HepG2 (cell line): Measurements from ENCODE around the gene PHRF1. TPM values are rescaled to one million over a fixed set of nuclear protein-coding genes. Genes with fewer than 3 reads are reported as not detected.

Experiments
- ADNP ChIP-seq: sonication (generic); formaldehyde crosslinking; IDR thresholded peaks from 2 replicates; pipeline ENCODE4 v1.4.0; 2020; ENCODE audit warnings: missing genetic modification reagents
- CCDC6 ChIP-seq: sonication (generic); formaldehyde crosslinking; IDR thresholded peaks from 2 replicates; pipeline ENCODE4 v1.8.1; 2022; ENCODE audit warnings: mild to moderate bottlenecking, missing genetic modification reagents, moderate library complexity
- CERS6 ChIP-seq: sonication (generic); formaldehyde crosslinking; IDR thresholded peaks from 2 replicates; pipeline ENCODE4 v1.5.0; 2020; ENCODE audit warnings: missing genetic modification reagents
- FOSL2 ChIP-seq: sonication (generic); formaldehyde crosslinking; IDR thresholded peaks from 2 replicates; pipeline ENCODE4 v1.4.0; 2020; ENCODE audit warnings: missing genetic modification reagents
- HCFC1 ChIP-seq: fragments of 150-350 bp; IDR thresholded peaks from 2 replicates; pipeline ENCODE4 v1.6.1; 2014; ENCODE audit warnings: low read depth, low read length
- HMGXB4 ChIP-seq, 2 experiments: sonication (generic) in 1 of 2; formaldehyde crosslinking in 1 of 2; IDR thresholded peaks; 2 replicates each; pipeline versions ENCODE4 v1.4.0 to v1.6.1; 2018 to 2020; ENCODE audit warnings: missing genetic modification reagents in 2 of 2, borderline replicate concordance in 1 of 2, low read depth in 1 of 2, mild to moderate bottlenecking in 1 of 2, missing biosample characterization in 1 of 2
- PAXIP1 ChIP-seq: sonication (generic); formaldehyde crosslinking; conservative IDR thresholded peaks from 2 replicates; pipeline ENCODE4 v1.4.0; 2020; ENCODE audit warnings: mild to moderate bottlenecking, missing genetic modification reagents, moderate library complexity
- PCBP1 ChIP-seq: fragments of 200-400 bp; formaldehyde crosslinking; IDR thresholded peaks from 2 replicates; pipeline ENCODE4 v1.6.1; 2017; ENCODE audit warnings: mild to moderate bottlenecking, low read depth, low read length, borderline replicate concordance
- SOX5 ChIP-seq: IDR thresholded peaks from 2 replicates; pipeline ENCODE4 v1.6.1; 2016; ENCODE audit warnings: borderline replicate concordance
- THAP8 ChIP-seq: sonication (generic); formaldehyde crosslinking; IDR thresholded peaks from 2 replicates; pipeline ENCODE4 v1.5.1; 2020; ENCODE audit warnings: missing genetic modification reagents, mild to moderate bottlenecking, borderline replicate concordance
- YY1 ChIP-seq: IDR thresholded peaks from 2 replicates; pipeline ENCODE4 v1.6.1; 2011; ENCODE audit warnings: low read length, low read depth, moderate library complexity, mild to moderate bottlenecking; ENCODE audit not compliant: insufficient read depth, insufficient replicate concordance
- ZBTB20 ChIP-seq: sonication (generic); formaldehyde crosslinking; IDR thresholded peaks from 2 replicates; pipeline ENCODE4 v1.8.1; 2023; ENCODE audit warnings: missing genetic modification reagents, low read depth, mild to moderate bottlenecking, borderline replicate concordance
- ZBTB37 ChIP-seq: sonication (generic); formaldehyde crosslinking; IDR thresholded peaks from 2 replicates; pipeline ENCODE4 v1.4.0; 2020; ENCODE audit warnings: mild to moderate bottlenecking, missing genetic modification reagents
- ZBTB38 ChIP-seq: sonication (generic); formaldehyde crosslinking; IDR thresholded peaks from 2 replicates; pipeline ENCODE4 v1.5.1; 2020; ENCODE audit warnings: mild to moderate bottlenecking, missing genetic modification reagents
- ZNF143 ChIP-seq: sonication (generic); formaldehyde crosslinking; IDR thresholded peaks from 2 replicates; pipeline ENCODE4 v1.4.0; 2020; ENCODE audit warnings: missing genetic modification reagents
- ZNF160 ChIP-seq: sonication (generic); formaldehyde crosslinking; IDR thresholded peaks from 2 replicates; pipeline ENCODE4 v1.8.0; 2022; ENCODE audit warnings: mild to moderate bottlenecking, inconsistent platforms, missing genetic modification reagents
- ZNF205 ChIP-seq: IDR thresholded peaks from 2 replicates; pipeline ENCODE4 v1.6.1; 2018; ENCODE audit warnings: missing biosample characterization, missing genetic modification reagents
- ZNF33B ChIP-seq: sonication (generic); formaldehyde crosslinking; IDR thresholded peaks from 2 replicates; pipeline ENCODE4 v1.5.1; 2020; ENCODE audit warnings: mild to moderate bottlenecking, missing genetic modification reagents
- ZNF34 ChIP-seq: sonication (generic); formaldehyde crosslinking; IDR thresholded peaks from 2 replicates; pipeline ENCODE4 v1.4.0; 2020; ENCODE audit warnings: mild to moderate bottlenecking, missing genetic modification reagents, borderline replicate concordance
- ZNF530 ChIP-seq: sonication (generic); formaldehyde crosslinking; IDR thresholded peaks from 2 replicates; pipeline ENCODE4 v1.5.0; 2020; ENCODE audit warnings: low read depth, mild to moderate bottlenecking, missing genetic modification reagents
- ZNF546 ChIP-seq: sonication (generic); formaldehyde crosslinking; conservative IDR thresholded peaks from 2 replicates; pipeline ENCODE4 v1.8.1; 2023; ENCODE audit warnings: mild to moderate bottlenecking, missing genetic modification reagents
- polyA plus RNA-seq, 8 experiments: library from polyadenylated mRNA; depleted of rRNA in 3 of 8; stranded (reverse) in 7 of 8; unstranded in 1 of 8; fragments of >200 nt; fragmentation: Illumina TruSeq in 4 of 8; extraction: Trizol in 4 of 8; gene quantifications; 2 replicates each; pipeline versions ENCODE4 v1.2.1 to v1.2.3, GENCODE V29; 2011 to 2016; ENCODE audit warnings: low read depth in 4 of 8, missing spikeins in 1 of 8, mixed read lengths in 1 of 8; ENCODE audit not compliant: insufficient read depth in 1 of 8
- total RNA-seq, 5 experiments: library from RNA; depleted of rRNA; stranded (reverse); fragments of >200 nt; fragmentation: Illumina TruSeq; extraction: Trizol; gene quantifications; 2 replicates each; pipeline ENCODE4 v1.2.3, GENCODE V29; 2016; ENCODE audit warnings: low read depth in 1 of 5

Gene PHRF1
- total and polyA plus RNA-seq, 2 of the 13 experiments (the other 11 are each of a cell fraction or from before 2014, with no cell fraction given) = 8.2 to 16.7 TPM

GRCh38 chr11:554428-555226 lies 21.6 kb upstream of the PHRF1 start (continued):
- no peak for TF ChIP-seq CERS6 (CRISPR knock-in tag)
- TF ChIP-seq ZNF34 (CRISPR knock-in tag) = no peak
- no peak for TF ChIP-seq PAXIP1 (CRISPR knock-in tag)
- TF ChIP-seq FOSL2 = no peak
- TF ChIP-seq ZBTB20 (CRISPR knock-in tag) = no peak
- no peak for TF ChIP-seq ZNF33B (CRISPR knock-in tag)
- no peak for TF ChIP-seq ZBTB37 (CRISPR knock-in tag)
- peak; percentile 52; the same call in 1 of the 2 replicates for TF ChIP-seq ZBTB38 (CRISPR knock-in tag)
- 0 out of 2 replicates have a peak, but pooled peaks have one; percentile 39 for TF ChIP-seq ZNF546
- TF ChIP-seq ZNF530 = no peak
- TF ChIP-seq ZNF205 (CRISPR knock-in tag) = peak; percentile 31; the same call in 1 of the 2 replicates
- no peak for TF ChIP-seq ZNF143
- TF ChIP-seq ZNF160 (CRISPR knock-in tag) = no peak
- TF ChIP-seq THAP8 (CRISPR knock-in tag) = no peak
- TF ChIP-seq ADNP (CRISPR knock-in tag) = no peak
- 0 out of 2 replicates have a peak, but pooled peaks have one; percentile 19 for TF ChIP-seq PCBP1
- TF ChIP-seq SOX5 = no peak
- peak; percentile 35 to 47; a peak in 2 of 4 replicates for TF ChIP-seq HMGXB4 (CRISPR knock-in tag; IDR thresholded peaks at IDR 0.05; ENCODE audit: borderline replicate concordance in 1 of 2, low read depth in 1 of 2)
- no peak for TF ChIP-seq HCFC1
- TF ChIP-seq YY1 = no peak
- no peak for TF ChIP-seq CCDC6 (CRISPR knock-in tag)
